K562 (cell line): ENCODE data around the gene GTF2A1L.

Experiments used
- FOXJ2 ChIP-seq: fragments of 200-800 bp; sonication (Bioruptor generic); IDR thresholded peaks from 2 replicates; pipeline ENCODE4 v1.6.1; 2016; ENCODE audit warnings: missing genetic modification characterization, missing compliant biosample characterization
- FOXP1 ChIP-seq: sonication (generic); formaldehyde crosslinking; IDR thresholded peaks from 2 replicates; pipeline ENCODE4 v1.8.0; 2022; ENCODE audit warnings: mild to moderate bottlenecking, missing genetic modification reagents
- SNRNP70 ChIP-seq: fragments of 200-400 bp; formaldehyde crosslinking; optimal IDR thresholded peaks from 2 replicates; pipeline ENCODE3; 2017; ENCODE audit warnings: low read depth, low read length
- ZNF24 ChIP-seq: fragments of 450-650 bp; IDR thresholded peaks from 2 replicates; pipeline ENCODE4 v1.6.1; 2016
- ZNF274 ChIP-seq: IDR thresholded peaks from 2 replicates; pipeline ENCODE4 v1.6.1; 2011; ENCODE audit warnings: low read depth, mild to moderate bottlenecking, low read length, moderate library complexity, borderline replicate concordance
- ZNF436 ChIP-seq: fragments of 250-450, 450-650 bp; sonication (Bioruptor Pico); formaldehyde crosslinking; IDR thresholded peaks from 2 replicates; pipeline ENCODE4 v1.7.0; 2020; ENCODE audit warnings: mild to moderate bottlenecking
- ZNF707 ChIP-seq: fragments of 250-450 bp; sonication (Bioruptor Pico); conservative IDR thresholded peaks from 2 replicates; pipeline ENCODE4 v1.8.0; 2022; ENCODE audit warnings: inconsistent platforms, mild to moderate bottlenecking, moderate library complexity
- TF ChIP-seq, protein P1 (sequence below), 2 experiments: fragments of 450-650 bp in 1 of 2; sonication (generic) in 1 of 2; formaldehyde crosslinking in 1 of 2; IDR thresholded peaks in 1 of 2; conservative IDR thresholded peaks in 1 of 2; 2 replicates each; pipeline versions ENCODE4 v1.6.1 to v1.8.1; 2016 to 2023; ENCODE audit warnings: mild to moderate bottlenecking in 2 of 2, moderate library complexity in 2 of 2, inconsistent platforms in 1 of 2, missing genetic modification reagents in 1 of 2
- TF ChIP-seq, protein P2 (sequence below), 3 experiments: IDR thresholded peaks in 2 of 3; conservative IDR thresholded peaks in 1 of 3; 2 replicates each; pipeline ENCODE4 v1.5.1; 2011 to 2012; ENCODE audit warnings: low read length in 3 of 3, mild to moderate bottlenecking in 3 of 3, control low read depth in 2 of 3, improper control_type of control experiment in 1 of 3, inconsistent platforms in 1 of 3, low read depth in 1 of 3, mixed read lengths in 1 of 3, moderate library complexity in 1 of 3; ENCODE audit not compliant: insufficient read depth in 2 of 3
- TF ChIP-seq, protein P3 (sequence below): sonication (generic); formaldehyde crosslinking; IDR thresholded peaks from 2 replicates; pipeline ENCODE4 v1.8.1; 2023; ENCODE audit warnings: missing genetic modification reagents, mild to moderate bottlenecking, borderline replicate concordance

GRCh38 chr2:48721158-48721557 is 103.5 kb downstream of the GTF2A1L start:
- TF ChIP-seq, protein P1, sequence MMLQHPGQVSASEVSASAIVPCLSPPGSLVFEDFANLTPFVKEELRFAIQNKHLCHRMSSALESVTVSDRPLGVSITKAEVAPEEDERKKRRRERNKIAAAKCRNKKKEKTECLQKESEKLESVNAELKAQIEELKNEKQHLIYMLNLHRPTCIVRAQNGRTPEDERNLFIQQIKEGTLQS (IDR thresholded peaks at IDR 0.05), result no peak
- TF ChIP-seq, protein P1 (CRISPR knock-in tag; conservative IDR thresholded peaks at IDR 0.05), result no peak
- TF ChIP-seq, protein P2, sequence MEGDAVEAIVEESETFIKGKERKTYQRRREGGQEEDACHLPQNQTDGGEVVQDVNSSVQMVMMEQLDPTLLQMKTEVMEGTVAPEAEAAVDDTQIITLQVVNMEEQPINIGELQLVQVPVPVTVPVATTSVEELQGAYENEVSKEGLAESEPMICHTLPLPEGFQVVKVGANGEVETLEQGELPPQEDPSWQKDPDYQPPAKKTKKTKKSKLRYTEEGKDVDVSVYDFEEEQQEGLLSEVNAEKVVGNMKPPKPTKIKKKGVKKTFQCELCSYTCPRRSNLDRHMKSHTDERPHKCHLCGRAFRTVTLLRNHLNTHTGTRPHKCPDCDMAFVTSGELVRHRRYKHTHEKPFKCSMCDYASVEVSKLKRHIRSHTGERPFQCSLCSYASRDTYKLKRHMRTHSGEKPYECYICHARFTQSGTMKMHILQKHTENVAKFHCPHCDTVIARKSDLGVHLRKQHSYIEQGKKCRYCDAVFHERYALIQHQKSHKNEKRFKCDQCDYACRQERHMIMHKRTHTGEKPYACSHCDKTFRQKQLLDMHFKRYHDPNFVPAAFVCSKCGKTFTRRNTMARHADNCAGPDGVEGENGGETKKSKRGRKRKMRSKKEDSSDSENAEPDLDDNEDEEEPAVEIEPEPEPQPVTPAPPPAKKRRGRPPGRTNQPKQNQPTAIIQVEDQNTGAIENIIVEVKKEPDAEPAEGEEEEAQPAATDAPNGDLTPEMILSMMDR (IDR thresholded peaks at IDR 0.05 in 2 of 3, conservative IDR thresholded peaks at IDR 0.05 in 1 of 3; ENCODE audit: insufficient read depth in 2 of 3, low read depth in 1 of 3, low read length in 3 of 3), result no peak
- TF ChIP-seq ZNF24 (no peak), ZNF436 (CRISPR knock-in tag) (no peak), FOXJ2 (tag) (no peak), SNRNP70 (no peak), FOXP1 (no peak), ZNF707 (CRISPR knock-in tag) (no peak), ZNF274 (no peak)
- TF ChIP-seq, protein P3, sequence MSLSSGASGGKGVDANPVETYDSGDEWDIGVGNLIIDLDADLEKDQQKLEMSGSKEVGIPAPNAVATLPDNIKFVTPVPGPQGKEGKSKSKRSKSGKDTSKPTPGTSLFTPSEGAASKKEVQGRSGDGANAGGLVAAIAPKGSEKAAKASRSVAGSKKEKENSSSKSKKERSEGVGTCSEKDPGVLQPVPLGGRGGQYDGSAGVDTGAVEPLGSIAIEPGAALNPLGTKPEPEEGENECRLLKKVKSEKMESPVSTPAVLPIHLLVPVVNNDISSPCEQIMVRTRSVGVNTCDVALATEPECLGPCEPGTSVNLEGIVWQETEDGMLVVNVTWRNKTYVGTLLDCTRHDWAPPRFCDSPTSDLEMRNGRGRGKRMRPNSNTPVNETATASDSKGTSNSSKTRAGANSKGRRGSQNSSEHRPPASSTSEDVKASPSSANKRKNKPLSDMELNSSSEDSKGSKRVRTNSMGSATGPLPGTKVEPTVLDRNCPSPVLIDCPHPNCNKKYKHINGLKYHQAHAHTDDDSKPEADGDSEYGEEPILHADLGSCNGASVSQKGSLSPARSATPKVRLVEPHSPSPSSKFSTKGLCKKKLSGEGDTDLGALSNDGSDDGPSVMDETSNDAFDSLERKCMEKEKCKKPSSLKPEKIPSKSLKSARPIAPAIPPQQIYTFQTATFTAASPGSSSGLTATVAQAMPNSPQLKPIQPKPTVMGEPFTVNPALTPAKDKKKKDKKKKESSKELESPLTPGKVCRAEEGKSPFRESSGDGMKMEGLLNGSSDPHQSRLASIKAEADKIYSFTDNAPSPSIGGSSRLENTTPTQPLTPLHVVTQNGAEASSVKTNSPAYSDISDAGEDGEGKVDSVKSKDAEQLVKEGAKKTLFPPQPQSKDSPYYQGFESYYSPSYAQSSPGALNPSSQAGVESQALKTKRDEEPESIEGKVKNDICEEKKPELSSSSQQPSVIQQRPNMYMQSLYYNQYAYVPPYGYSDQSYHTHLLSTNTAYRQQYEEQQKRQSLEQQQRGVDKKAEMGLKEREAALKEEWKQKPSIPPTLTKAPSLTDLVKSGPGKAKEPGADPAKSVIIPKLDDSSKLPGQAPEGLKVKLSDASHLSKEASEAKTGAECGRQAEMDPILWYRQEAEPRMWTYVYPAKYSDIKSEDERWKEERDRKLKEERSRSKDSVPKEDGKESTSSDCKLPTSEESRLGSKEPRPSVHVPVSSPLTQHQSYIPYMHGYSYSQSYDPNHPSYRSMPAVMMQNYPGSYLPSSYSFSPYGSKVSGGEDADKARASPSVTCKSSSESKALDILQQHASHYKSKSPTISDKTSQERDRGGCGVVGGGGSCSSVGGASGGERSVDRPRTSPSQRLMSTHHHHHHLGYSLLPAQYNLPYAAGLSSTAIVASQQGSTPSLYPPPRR (CRISPR knock-in tag), result no peak
